ENCODE data around the gene PRKX.
"Not testable (repeated sequence)": the region's sequence is repeated elsewhere in the genome, so short reads cannot be mapped to it uniquely, and the experiment has no call there.

The PRKX gene

GRCh38 chrX:3713225-3713936 is at the start of gene PRKX:
Gene PRKX, minus strand, starts transcription at chrX:3713649. Its CDS starts 396 bp downstream, at chrX:3713253.
- ATAC-seq: peak; percentile 90
- no peaks in the 10 kb centered on the region for H3K27me3 Mint-ChIP-seq
- H3K27ac Mint-ChIP-seq: peak within 1 kb of the TSS; percentile 92
- H3K4me1 Mint-ChIP-seq: peaks cover 17% of the 10 kb centered on the region
- no peaks in the 10 kb centered on the region for H3K9me3 Mint-ChIP-seq
- H3K4me3 Mint-ChIP-seq: peak within 1 kb of the TSS; percentile 99
- H3K36me3 Mint-ChIP-seq: peaks cover 8% of the 10 kb centered on the region

GRCh38 chrX:3763111-3763510 is 49.7 kb upstream of the PRKX start:
- H3K4me1 Mint-ChIP-seq: no peaks in the 10 kb centered on the region

GRCh38 chrX:3757510-3758025 is 44.1 kb upstream of the PRKX start:
- H3K36me3 Mint-ChIP-seq: no peaks in the 10 kb centered on the region
- ATAC-seq: no peak
- H3K4me3 Mint-ChIP-seq: no peak overlapping the region
- no peak overlapping the region for H3K27ac Mint-ChIP-seq
- no peaks in the 10 kb centered on the region for H3K4me1 Mint-ChIP-seq
- no peaks in the 10 kb centered on the region for H3K9me3 Mint-ChIP-seq
- H3K27me3 Mint-ChIP-seq: no peaks in the 10 kb centered on the region

More at GRCh38 chrX:3763111-3763510, 49.7 kb upstream of the PRKX start:
- no peak for ATAC-seq
- Mint-ChIP-seq H3K36me3 (no peaks in the 10 kb centered on the region), H3K4me3 (no peak overlapping the region), H3K27me3 (peaks cover 10% of the 10 kb centered on the region), H3K9me3 (peaks cover 7% of the 10 kb centered on the region), H3K27ac (no peak overlapping the region)

- ATAC-seq: no peak
- H3K27me3 Mint-ChIP-seq: peaks cover 13% of the 10 kb centered on the region
- H3K4me1 Mint-ChIP-seq: no peaks in the 10 kb centered on the region
- H3K4me3 Mint-ChIP-seq: no peak overlapping the region
- H3K27ac Mint-ChIP-seq: no peak overlapping the region
- peaks cover 3% of the 10 kb centered on the region for H3K9me3 Mint-ChIP-seq
- H3K36me3 Mint-ChIP-seq: no peaks in the 10 kb centered on the region
These were observed 34.7 kb upstream of the PRKX start for GRCh38 chrX:3748052-3748559.

- Mint-ChIP-seq H3K27ac (no peak overlapping the region), H3K36me3 (peaks cover 5% of the 10 kb centered on the region), H3K4me3 (no peak overlapping the region), H3K9me3 (peaks cover 4% of the 10 kb centered on the region), H3K4me1 (no peaks in the 10 kb centered on the region), H3K27me3 (peaks cover 13% of the 10 kb centered on the region)
- no peak for ATAC-seq
These were observed 30.5 kb upstream of the PRKX start for GRCh38 chrX:3743801-3744439.

- not testable (repeated sequence) for ATAC-seq, H3K27me3 Mint-ChIP-seq, H3K4me1 Mint-ChIP-seq, H3K4me3 Mint-ChIP-seq, H3K9me3 Mint-ChIP-seq, H3K27ac Mint-ChIP-seq, H3K36me3 Mint-ChIP-seq
These were observed 27.5 kb upstream of the PRKX start for GRCh38 chrX:3740946-3741345.

GRCh38 chrX:3738509-3738908 is 25.1 kb upstream of the PRKX start:
- no peak overlapping the region for H3K4me3 Mint-ChIP-seq
- H3K36me3 Mint-ChIP-seq: peaks cover 6% of the 10 kb centered on the region
- ATAC-seq: no peak

GRCh38 chrX:3736536-3736935 is 23.1 kb upstream of the PRKX start:
- H3K4me3 Mint-ChIP-seq, H3K4me1 Mint-ChIP-seq, ATAC-seq, H3K36me3 Mint-ChIP-seq, H3K9me3 Mint-ChIP-seq, H3K27ac Mint-ChIP-seq: not testable (repeated sequence)
- H3K27me3 Mint-ChIP-seq: peaks cover 10% of the 10 kb centered on the region

More at GRCh38 chrX:3738509-3738908, 25.1 kb upstream of the PRKX start:
- Mint-ChIP-seq H3K9me3 (peaks cover 6% of the 10 kb centered on the region), H3K4me1 (no peaks in the 10 kb centered on the region), H3K27ac (no peak overlapping the region), H3K27me3 (peaks cover 10% of the 10 kb centered on the region)

GRCh38 chrX:3735891-3736290 is 22.4 kb upstream of the PRKX start:
- not testable (repeated sequence) for ATAC-seq, H3K4me3 Mint-ChIP-seq, H3K4me1 Mint-ChIP-seq, H3K9me3 Mint-ChIP-seq, H3K36me3 Mint-ChIP-seq, H3K27ac Mint-ChIP-seq
- peaks cover 10% of the 10 kb centered on the region for H3K27me3 Mint-ChIP-seq

GRCh38 chrX:3734456-3734855 is 21.0 kb upstream of the PRKX start:
- H3K27ac Mint-ChIP-seq, H3K4me3 Mint-ChIP-seq, H3K36me3 Mint-ChIP-seq, ATAC-seq, H3K9me3 Mint-ChIP-seq, H3K4me1 Mint-ChIP-seq: not testable (repeated sequence)
- peaks cover 10% of the 10 kb centered on the region for H3K27me3 Mint-ChIP-seq

- Mint-ChIP-seq H3K4me1 (no peaks in the 10 kb centered on the region), H3K36me3 (no peaks in the 10 kb centered on the region), H3K27ac (no peak overlapping the region), H3K27me3 (peaks cover 10% of the 10 kb centered on the region), H3K4me3 (no peak overlapping the region), H3K9me3 (no peaks in the 10 kb centered on the region)
- ATAC-seq: no peak
These were observed 19.6 kb upstream of the PRKX start for GRCh38 chrX:3733043-3733430.

GRCh38 chrX:3732326-3733042 is 19.0 kb upstream of the PRKX start:
- H3K9me3 Mint-ChIP-seq, H3K27ac Mint-ChIP-seq, ATAC-seq, H3K36me3 Mint-ChIP-seq, H3K4me1 Mint-ChIP-seq, H3K4me3 Mint-ChIP-seq: not testable (repeated sequence)
- peaks cover 10% of the 10 kb centered on the region for H3K27me3 Mint-ChIP-seq

GRCh38 chrX:3728454-3728853 is 15.0 kb upstream of the PRKX start:
- H3K27me3 Mint-ChIP-seq: no peaks in the 10 kb centered on the region
- no peak overlapping the region for H3K4me3 Mint-ChIP-seq
- no peak for ATAC-seq
- H3K27ac Mint-ChIP-seq: no peak overlapping the region
- H3K4me1 Mint-ChIP-seq: no peaks in the 10 kb centered on the region
- no peaks in the 10 kb centered on the region for H3K9me3 Mint-ChIP-seq
- H3K36me3 Mint-ChIP-seq: no peaks in the 10 kb centered on the region

- H3K27ac Mint-ChIP-seq, ATAC-seq, H3K4me1 Mint-ChIP-seq, H3K9me3 Mint-ChIP-seq, H3K27me3 Mint-ChIP-seq, H3K36me3 Mint-ChIP-seq, H3K4me3 Mint-ChIP-seq: not testable (repeated sequence)
These were observed 10.0 kb upstream of the PRKX start for GRCh38 chrX:3723460-3723859.

- H3K4me1 Mint-ChIP-seq: no peaks in the 10 kb centered on the region
- H3K27ac Mint-ChIP-seq: no peak overlapping the region
- no peaks in the 10 kb centered on the region for H3K9me3 Mint-ChIP-seq
- ATAC-seq: no peak
- no peak overlapping the region for H3K4me3 Mint-ChIP-seq
- H3K27me3 Mint-ChIP-seq: no peaks in the 10 kb centered on the region
- no peaks in the 10 kb centered on the region for H3K36me3 Mint-ChIP-seq
These were observed 4.4 kb upstream of the PRKX start for GRCh38 chrX:3717742-3718420.
